Esophagus squamous epithelium (tissue), 4 donors: ENCODE results near the gene SELENOS. TPM values are rescaled to one million over a fixed set of nuclear protein-coding genes. Genes with fewer than 3 reads are reported as not detected.

ENCODE experiments used
- total RNA-seq, 4 donors: library from RNA; depleted of rRNA; stranded (reverse); fragments of >200 nt; gene quantifications; one replicate each; pipeline ENCODE4 v1.1.0, GENCODE V29; 2016

SELENOS gene
- total RNA-seq, 4 donors from 2014 or later, result 57.6 to 69.6 (median 63.4) TPM

Other genes with a start within 250 kb of the SELENOS start
- gene CHSY1, start 25.4 kb downstream of the SELENOS start, total RNA-seq, result 10 to 100 TPM in 3 of 4 donors, 1 to 10 TPM in 1; 8.8 to 19.3 (median 11.4) TPM
- 10 to 100 TPM; 29.7 to 57.1 (median 47.5) TPM for gene SNRPA1, start 17.8 kb upstream of the SELENOS start, total RNA-seq
- 10 to 100 TPM in 1 of 4 donors, 1 to 10 TPM in 3; 5.1 to 13.8 (median 9.2) TPM for gene PCSK6, start 212.2 kb upstream of the SELENOS start, total RNA-seq